GM12801 (cell line): Measurements from ENCODE around the gene GALNT9.

Experiments used
- CTCF ChIP-seq: IDR thresholded peaks from one replicate; pipeline ENCODE4 v1.5.1; 2011; ENCODE audit warnings: control low read depth; ENCODE audit not compliant: insufficient read length; ENCODE audit errors: extremely low read depth

The GALNT9 gene

GRCh38 chr12:132349501-132350131, 20.2 kb upstream of the GALNT9 start:
- no peak for TF ChIP-seq CTCF

- TF ChIP-seq CTCF: no peak
Observed at GRCh38 chr12:132348176-132348575, 18.8 kb upstream of the GALNT9 start.

GRCh38 chr12:132347176-132347855, 17.9 kb upstream of the GALNT9 start:
- no peak for TF ChIP-seq CTCF

GRCh38 chr12:132346471-132347175, 17.2 kb upstream of the GALNT9 start:
- no peak for TF ChIP-seq CTCF

- TF ChIP-seq CTCF: no peak
Observed at GRCh38 chr12:132345561-132346200, 16.3 kb upstream of the GALNT9 start.

- no peak for TF ChIP-seq CTCF
Observed at GRCh38 chr12:132345126-132345525, 15.7 kb upstream of the GALNT9 start.

- no peak for TF ChIP-seq CTCF
Observed at GRCh38 chr12:132344601-132345000, 15.2 kb upstream of the GALNT9 start.
